ENCODE results near the gene GPR33.
A peak's percentile ranks its signal among the peaks of the same experiment; 100 is the strongest.
"Not testable (repeated sequence)": the region's sequence is repeated elsewhere in the genome, so short reads cannot be mapped to it uniquely, and the experiment has no call there.

The GPR33 gene, protein sequence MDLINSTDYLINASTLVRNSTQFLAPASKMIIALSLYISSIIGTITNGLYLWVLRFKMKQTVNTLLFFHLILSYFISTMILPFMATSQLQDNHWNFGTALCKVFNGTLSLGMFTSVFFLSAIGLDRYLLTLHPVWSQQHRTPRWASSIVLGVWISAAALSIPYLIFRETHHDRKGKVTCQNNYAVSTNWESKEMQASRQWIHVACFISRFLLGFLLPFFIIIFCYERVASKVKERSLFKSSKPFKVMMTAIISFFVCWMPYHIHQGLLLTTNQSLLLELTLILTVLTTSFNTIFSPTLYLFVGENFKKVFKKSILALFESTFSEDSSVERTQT
- total RNA-seq = 0 to 0.44 (median 0) reads per million in 17 experiments

DNA sequence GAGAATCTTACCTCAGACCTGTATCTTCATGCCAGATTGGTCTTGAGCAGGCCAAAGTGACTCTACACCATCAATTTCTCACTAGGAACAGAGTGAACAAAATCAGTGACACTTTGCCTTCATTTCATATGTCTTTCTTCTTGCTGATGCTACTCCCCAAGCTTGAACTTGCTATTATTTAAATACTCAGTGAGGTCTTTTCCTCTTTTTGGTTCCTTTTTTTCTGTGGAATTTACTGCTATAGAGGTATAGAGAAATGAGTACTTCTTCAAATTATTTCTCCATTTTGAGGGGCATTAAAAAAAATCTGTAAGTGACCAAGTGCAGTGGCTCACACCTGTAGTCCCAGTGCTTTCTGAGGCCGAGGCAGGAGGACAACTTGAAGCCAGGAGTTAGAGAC, at the start of gene GPR33:
TSS of gene GPR33 (minus strand) at position 154 of the 400 bp plus-strand sequence. CDS start 4,074 bp downstream, outside the sequence.
- peak; percentile 15 to 87 (median 52) for DNase-seq

DNA sequence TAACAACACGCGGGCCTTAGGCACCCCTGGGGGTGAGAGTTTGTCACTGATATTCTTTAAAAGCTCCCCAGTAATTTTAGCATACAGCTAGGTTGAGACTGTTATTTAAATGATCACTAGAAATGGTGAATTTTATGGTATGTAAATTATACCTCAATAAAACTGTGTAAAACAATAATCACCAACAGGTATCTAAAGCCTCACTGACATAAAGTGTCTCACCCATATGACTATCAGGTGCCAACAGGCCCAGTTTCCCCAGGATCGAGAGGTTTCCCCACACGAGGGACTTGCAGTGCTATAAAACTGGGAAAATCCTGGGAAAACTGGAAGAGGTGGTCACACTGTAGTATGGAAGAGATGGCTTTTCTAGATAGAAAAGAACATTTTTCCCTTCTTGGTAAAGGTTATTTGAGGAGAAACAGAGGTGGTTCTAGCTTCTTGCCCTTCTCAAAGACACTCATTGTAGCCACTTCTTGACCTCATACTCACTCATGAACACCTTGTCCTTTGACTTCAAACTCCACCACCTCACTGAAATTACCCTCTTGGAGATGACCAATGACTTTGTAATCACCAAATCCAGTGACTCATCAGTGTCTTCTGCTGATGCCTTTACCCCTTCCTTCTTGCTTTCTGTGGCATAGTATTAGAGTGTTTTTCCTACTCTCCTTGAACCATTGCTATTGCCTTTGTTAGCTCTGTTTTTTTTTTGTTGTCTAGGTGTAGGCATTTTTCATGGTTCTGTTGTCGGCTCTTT, 48.5 kb upstream of the GPR33 start:
- no peak for DNase-seq

DNA sequence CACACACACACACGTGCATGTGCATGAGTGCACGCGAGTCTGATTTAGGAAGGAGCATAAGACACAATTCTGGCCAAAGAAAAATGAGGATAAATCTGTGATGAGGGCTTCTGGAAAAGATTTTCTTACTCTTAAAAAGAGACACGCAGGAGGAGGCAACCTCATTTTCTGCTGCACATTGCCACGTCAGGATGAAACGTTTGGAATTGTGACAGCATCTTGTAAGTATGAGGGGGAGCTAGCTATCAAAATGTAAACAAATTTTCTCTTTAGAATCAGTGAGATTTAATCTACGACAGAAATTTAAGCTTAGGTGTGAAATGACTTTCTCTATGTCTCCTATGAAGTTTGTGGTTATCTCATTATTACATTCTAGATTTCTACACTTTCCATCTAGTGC, 42.3 kb upstream of the GPR33 start:
- no peak for DNase-seq

DNA sequence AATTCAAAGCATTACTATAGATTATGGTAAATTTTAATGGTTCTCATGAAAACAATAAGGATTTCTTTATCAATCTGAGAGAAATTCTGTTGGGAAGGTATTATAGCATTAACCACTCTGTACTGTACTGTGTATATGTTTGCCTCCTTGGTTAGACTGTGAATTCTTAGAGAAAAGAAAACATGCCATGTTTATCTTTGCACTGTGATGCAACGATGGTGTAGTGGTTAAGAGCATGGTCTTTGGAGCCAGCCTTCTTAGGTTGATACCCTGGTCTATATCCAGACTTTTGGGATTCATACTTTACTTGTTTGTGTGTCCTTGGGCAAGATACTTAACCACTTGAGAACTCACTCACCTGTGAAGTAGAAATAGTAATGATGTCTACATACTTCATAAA, 41.2 kb upstream of the GPR33 start:
- DNase-seq = no peak

DNA sequence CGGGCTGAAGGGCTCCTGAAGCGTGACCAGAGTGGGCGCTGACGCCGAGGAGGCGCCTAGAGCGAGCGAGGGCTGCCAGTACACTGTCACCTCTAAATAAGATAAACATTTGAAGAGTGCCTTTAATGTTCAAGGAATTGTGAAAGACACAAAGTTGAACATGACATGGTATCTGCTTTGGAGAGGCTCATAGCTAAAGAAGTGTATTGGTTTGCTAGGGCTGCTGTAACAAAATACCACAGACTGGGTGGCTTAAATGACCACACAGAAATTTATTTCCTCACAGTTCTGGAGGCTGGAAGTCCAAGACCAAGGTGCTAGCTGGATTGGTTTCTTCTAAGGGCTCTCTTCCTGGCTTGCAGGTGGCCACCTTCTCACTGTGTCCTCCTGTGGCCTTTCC, 39.7 kb upstream of the GPR33 start:
- no peak for DNase-seq

DNA sequence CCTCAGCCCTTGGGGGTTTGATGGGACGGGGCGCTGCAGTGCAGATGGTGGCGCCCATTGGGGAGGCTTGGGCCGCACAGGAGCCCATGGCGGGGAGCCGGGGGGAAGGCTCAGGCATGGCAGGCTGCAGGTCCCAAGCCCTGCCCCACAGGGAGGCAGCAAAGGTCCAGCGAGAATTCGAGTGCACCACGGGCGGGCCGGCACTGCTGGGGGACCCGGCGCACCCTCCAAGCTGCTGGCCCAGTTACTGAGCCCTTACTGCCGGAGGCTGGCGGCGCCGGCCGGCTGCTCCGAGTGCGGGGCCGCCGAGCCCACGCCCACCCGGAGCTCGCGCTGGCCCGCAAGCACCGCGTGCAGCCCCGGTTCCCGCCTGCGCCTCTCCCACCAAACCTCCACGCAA, 39.2 kb upstream of the GPR33 start:
- DNase-seq = no peak

DNA sequence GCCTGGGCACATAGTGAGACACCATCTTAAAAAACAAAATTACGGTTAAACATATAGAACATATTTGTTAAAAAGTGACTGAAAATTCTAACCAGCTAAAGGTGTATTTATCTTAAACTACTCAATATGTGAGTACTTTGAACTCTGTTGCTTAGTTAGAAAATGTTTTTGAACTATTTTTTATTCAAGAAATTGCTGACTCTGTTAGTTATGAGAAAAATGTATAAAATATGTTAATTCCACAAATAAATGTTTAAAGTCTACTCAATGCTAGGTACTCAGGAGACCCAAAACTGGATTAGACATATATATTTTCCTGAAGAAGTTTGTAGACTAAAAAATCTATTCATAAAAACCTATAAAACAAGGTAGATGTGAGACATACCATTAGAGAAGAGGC, 23.0 kb upstream of the GPR33 start:
- DNase-seq = no peak

DNA sequence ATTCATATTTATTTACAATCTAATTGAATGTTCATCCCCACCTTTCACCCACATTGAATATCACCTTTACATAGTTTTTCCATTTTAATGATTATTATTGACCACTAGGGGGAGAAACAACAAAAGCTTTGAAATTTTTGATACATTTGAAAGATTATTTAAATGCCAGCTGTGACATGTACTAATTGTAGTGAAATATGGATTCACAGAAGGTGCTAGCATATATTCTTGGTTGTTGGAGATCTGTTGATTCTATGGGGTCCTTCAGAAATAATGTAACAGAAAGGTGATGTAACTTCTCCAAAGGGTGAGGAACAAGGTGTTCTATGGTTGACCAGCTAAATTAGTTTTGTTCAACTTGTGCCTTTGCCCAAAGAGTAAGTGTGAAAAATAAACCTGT, 22.4 kb upstream of the GPR33 start:
- peak in 2 of 4 experiments; percentile 30 to 62 for DNase-seq

DNA sequence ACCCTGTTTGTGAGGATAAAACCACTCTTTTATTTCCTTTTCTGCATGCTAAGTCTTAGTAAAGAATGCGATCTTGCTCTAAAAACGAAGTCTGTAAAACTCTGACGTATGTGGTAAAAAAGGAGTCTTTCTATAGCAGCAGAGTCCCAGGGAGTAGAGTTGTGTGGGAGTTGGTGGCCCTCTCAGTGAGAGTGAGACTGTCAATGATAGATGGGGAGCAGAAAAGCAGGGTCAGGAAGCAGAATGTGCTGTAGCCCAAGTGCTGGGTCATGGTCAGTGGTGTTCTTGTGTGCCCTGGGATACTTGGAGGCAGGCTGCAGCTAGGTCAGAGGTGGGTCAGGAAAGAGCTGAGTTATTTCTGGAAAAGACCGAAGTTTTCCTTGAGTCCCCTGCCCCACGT, 20.3 kb upstream of the GPR33 start:
- DNase-seq = no peak

DNA sequence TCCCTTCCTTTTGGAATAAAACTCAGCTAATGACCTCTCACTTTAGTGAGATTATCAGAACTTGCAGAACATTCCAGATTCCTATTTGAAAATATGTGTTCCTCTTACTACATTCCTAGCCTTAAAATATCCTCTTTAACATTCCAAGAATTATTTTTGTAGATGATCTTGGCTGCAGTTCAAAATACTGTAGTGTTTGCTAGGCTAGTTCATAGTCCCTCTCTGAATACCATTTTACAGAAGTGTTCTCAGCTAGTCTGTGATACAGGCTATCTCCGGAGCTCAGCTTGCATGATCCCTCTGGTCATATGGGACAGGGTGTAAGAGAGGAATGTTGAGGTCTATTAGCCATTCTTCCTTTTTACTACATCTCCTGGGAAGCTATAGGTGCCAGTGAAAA, 17.6 kb upstream of the GPR33 start:
- DNase-seq = no peak

DNA sequence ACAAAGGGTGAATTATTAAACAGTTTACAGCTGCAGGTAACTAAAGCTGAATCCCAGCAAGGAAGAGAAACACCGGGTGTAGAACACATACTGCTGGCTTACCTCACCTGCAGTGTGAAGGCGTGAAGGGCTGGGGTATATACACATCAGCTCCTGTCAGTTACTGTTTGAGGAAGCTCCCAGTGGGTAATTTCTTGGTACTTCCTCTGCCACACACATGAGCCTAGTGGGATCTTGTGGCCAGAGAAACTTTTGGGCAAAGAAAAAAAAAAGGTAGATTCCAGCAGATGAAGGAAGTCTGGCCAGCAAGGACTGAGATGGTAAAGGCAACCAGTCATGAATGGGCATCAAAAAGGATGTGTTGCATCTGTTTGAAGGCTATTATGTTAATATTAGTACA, 14.0 kb upstream of the GPR33 start:
- peak in 3 of 4 experiments; percentile 26 to 40 (median 30) for DNase-seq

DNA sequence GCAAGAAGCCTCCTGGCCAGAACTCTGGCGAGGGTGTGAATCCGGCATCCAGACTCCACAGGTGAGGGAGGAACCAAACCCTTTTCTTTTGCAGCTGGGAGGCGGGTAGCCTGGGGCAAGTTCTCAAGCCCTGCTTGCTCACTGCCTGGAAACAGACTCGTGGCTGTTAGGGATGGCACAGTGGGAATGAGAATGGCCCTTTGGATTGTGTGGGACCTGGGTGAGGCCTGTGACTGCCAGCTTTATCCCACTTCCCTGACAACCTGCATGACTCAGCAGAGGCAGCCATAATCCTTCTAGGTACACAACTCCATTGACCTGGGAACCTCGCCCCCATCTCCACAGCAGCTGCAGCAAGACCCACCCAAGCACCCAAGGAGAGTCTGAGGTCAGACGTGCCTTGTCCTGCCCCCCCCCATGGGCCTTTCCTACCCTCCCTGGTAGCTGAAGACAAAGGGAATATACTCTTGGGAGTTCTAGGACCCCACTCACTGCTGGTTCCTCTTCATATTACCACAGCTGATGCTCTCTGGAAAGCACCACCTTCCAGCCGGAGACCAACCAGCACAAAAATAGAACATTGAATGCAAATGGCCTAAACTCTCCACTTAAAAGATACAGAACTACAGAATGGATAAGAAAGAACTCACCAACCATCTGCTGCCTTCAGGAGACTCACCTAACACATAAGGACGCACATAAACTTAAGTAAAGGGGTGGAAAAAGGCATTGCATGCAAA, 5.1 kb upstream of the GPR33 start:
- DNase-seq = no peak

DNA sequence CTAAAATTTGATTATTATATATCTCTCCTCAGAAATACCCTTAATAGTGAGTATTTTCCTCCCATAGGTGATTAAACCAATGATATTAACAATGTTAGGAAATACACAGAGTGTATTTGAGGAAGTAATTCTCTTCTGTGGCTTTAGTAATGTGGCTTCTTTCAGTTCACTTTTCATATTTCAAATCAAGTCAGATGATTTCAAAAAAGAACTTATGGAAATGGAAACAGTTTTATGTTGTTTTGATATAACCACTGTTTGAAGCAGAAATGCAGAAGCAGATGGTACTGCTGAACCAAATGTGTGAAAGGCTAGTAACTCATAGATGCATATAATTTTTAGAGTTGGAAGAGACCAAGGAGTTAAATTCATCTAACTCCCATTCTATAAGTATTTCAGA, 1.9 kb upstream of the GPR33 start:
- DNase-seq = peak; percentile 30 to 81 (median 61)

DNA sequence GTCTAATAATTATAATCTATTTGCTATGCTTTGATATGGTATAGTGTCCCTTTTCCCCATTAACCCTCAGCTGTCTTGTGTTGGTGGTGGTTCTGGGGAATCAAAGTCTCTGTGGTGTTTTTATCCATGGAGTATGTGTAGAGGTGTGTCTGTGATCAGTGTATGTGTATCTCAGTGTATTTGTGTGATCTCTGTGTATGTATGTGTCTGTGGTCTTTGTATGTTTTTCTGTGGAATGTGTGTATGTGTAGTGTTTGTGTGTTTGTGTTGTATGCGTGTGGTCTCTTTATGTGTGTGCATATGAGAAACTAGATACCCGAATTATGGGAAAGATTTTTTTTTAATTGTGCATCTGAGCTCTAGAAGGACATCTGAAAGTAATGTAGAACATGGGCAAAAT, 1.1 kb downstream of the GPR33 start:
- DNase-seq = no peak

DNA sequence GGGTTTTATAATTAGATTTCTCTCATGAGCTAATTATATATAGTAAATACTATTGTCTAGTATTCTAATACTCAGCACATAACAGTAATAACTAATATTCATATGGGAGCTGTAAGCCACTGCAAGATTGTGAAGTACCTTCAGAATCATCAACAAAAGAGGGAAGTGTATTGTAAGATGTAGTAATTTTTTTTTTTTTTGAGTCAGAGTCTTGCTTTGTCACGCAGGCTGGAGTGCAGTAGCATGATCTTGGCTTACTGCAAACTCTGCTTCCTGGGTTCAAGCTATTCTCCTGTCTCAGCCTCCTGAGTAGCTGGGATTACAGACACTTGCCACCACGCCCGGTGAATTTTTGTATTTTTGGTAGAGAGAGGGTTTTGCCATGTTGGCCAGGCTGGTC, 3.1 kb downstream of the GPR33 start:
- peak; percentile 45 to 86 (median 77) for DNase-seq

DNA sequence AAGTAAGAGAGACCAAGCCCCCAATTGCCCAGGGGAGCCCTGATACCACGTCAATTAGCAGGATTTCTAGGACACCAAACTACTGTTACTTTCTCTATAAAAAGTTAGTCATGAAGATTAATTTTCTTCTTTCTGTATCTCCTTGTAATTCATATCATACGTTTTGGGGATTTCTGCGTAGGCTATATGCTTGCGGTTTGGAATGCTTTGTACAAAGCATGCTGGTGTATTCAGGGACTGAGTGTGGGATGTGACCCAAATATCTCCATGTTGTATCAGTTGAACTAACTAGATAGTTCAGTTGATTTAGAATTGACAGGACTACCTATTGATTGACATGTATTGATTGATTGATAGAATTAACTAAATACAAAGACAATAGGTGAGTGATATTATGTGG, 7.7 kb downstream of the GPR33 start:
- no peak for DNase-seq

DNA sequence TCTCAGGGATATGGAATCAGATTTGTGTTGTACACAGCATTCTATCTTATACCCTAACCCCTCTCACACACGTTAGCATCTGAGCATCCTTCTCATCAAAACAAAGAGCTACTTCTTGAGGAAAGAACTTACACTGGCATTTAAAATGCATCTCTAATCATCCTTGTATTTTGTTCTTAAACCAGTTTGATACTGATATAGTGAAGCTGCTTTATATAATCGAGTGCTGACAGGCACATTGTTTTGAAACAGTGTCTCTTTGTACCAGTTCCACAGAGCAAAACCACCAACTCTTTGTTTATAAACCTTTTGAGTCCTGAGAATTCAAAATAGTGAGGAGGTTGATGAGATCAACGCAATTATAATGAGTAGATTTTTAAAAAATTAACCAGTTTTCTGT, 8.8 kb downstream of the GPR33 start:
- DNase-seq = no peak

DNA sequence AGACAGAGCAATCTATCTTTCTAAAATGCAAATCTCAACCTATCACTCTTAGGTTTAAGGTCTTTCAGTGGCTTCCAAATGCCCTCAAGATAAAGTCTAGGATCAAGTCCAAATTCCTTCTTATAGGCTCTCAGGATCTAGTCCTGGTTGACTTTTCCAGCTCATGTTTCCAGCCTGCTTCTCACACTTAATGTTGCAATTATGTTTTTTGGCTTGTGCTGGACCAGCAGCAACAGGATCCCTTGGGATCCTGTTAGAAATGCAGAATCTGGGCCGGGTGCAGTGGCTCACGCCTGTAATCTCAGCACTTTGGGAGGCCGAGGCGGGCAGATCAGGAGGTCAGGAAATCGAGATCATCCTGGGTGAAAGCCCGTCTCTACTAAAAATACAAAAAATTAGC, 10.6 kb downstream of the GPR33 start:
- no peak for DNase-seq

DNA sequence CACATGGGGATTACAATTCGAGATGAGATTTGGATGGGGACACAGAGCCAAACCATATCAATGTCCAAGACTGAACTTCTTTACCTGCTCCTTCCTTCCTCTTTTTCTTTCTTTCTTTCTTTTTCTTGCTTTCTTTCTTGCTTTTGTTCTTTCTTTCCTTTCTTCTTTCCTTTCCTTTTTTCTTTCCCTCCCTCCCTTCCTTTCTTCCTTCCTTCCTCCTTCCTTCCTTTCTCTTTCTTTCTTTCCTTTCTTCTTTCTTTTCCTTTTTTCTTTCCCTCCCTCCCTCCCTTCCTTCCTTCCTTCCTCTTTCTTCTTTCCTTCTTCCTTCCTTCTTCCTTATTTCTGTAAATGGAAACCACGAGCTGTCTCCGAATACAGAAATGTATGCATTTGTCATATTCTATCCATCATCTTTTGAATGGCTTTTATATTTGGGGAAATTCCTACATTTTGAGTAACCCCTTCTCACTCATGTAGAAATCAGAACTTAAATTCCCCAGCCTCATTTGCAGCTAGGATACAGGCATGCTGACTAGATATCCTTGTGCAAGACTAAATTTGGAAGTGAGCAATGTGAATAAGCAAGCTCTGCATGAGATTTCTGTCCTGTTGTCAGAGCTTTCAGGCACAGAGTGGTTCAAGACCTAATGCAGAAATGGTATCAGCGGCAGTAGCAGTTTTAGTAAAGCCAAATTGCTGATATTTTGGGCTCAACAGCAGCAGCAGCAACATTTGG, 11.5 kb downstream of the GPR33 start:
- peak in 1 of 4 experiments; percentile 31 for DNase-seq

DNA sequence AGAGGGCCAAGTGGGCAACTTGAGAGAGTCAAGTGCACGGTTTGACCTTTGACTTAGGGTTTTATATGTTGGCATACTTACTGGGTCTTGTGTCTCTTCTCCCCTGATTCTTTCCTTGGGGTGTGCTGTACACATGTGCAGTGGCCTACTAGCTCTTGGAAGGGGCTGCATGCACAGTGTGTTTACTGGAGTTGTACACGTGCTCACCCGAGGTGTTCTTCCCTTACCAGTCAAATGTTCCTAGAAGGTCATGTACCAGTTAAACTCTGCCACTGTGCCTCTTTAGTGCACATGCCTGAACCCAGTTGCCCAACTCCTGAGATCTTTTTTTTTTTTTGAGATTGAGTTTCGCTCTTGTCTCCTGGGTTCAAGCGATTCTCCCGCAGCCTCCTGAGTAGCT, 21.3 kb downstream of the GPR33 start:
- DNase-seq = no peak

DNA sequence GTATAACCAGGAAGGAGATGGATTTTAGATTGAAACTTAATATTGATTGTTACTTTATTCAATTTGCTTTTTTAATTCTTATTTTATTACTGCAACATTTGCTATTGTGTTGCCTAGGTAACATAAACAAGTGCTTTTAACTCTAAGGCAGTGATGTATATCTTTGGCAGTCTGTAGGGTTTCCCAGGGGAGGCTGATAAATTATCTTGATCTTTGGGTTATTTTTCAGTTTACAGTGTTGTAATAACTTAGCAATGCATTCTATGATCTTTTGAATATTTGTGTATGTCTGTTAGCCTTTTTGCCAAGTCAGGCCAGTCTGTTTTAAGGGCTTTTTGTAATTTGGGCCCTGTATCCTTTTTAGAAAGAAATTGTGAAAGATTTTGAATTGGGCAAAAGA, 22.7 kb downstream of the GPR33 start:
- no peak for DNase-seq

DNA sequence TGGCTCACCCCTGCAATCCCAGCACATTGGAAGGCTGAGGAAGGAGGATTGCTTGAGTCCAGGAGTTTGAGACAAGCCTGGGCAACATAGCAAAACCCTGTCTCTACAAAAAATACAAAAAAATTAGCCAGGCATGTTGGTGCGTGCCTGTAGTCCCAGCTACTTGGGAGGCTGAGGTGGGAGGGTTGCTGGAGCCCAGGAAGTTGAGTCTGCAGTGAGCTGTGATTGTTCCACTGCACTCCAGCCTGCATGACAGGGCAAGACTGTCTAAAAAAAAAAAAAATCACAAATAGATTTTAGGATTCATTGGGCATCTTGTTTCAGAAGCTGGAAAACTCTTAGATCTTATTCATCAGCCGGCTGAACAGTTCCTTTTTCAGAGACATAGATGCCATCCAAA, 25.4 kb downstream of the GPR33 start:
- not testable (repeated sequence) for DNase-seq

DNA sequence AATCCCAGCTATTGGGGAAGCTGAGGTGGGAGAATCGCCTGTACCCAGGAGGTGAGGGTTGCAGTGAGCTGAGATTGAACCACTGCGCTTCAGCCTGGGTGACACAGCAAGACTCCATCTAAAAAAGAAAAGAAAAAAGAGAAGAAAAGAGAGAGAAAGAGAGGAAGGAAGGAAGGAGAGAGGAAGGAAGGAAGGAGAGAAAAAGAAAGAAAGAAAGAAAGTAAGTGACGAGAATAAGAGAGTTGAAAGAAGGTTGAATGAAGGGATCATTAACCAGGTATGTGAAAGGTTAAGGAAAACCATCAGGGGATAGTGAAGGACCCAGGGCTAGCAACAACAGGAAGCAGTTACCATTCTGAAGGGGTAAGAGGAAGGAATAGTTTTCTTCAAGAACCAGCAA, 26.3 kb downstream of the GPR33 start:
- DNase-seq = no peak
